Ovary (tissue), 3 donors: ENCODE results near the gene EFEMP2.

Source experiments
- EP300 ChIP-seq: sonication (generic); formaldehyde crosslinking; IDR thresholded peaks from one replicate; pipeline ENCODE4 v1.6.1; 2017; ENCODE audit warnings: antibody characterized with exemption
- POLR2A ChIP-seq: fragments of 450-650 bp; IDR thresholded peaks from one replicate; pipeline ENCODE4 v1.6.1; 2017; ENCODE audit warnings: antibody characterized with exemption, mild to moderate bottlenecking, moderate library complexity
- TF ChIP-seq, protein P1 (sequence below), 3 donors: fragments of 450-650 bp in 2 of 3; fragments of 200-600 bp in 1 of 3; IDR thresholded peaks; one replicate each; pipeline versions ENCODE4 v1.5.1 to v1.8.0; 2016 to 2022; ENCODE audit warnings: antibody characterized with exemption in 3 of 3, mild to moderate bottlenecking in 1 of 3
- donor health status: DM: no; HTN: no; CAD: no.

DNA sequence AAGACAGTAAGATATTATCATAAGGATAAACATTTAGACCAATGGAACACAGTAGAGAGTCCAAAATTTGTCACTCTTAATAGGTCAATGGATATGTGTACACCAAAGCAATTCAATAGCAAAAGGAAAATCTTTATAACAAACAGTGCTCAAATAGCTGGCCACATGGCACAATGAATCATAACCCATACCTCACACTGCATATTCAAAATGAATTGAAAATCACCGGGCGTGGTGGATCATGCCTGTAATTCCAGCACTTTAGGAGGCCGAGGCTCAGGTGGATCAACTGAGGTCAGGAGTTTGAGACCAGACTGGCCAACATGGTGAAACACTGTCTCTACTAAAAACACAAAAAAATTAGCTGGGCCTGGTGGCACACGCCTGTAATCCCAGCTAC, 30.5 kb downstream of the EFEMP2 start:
- TF ChIP-seq, protein P1, sequence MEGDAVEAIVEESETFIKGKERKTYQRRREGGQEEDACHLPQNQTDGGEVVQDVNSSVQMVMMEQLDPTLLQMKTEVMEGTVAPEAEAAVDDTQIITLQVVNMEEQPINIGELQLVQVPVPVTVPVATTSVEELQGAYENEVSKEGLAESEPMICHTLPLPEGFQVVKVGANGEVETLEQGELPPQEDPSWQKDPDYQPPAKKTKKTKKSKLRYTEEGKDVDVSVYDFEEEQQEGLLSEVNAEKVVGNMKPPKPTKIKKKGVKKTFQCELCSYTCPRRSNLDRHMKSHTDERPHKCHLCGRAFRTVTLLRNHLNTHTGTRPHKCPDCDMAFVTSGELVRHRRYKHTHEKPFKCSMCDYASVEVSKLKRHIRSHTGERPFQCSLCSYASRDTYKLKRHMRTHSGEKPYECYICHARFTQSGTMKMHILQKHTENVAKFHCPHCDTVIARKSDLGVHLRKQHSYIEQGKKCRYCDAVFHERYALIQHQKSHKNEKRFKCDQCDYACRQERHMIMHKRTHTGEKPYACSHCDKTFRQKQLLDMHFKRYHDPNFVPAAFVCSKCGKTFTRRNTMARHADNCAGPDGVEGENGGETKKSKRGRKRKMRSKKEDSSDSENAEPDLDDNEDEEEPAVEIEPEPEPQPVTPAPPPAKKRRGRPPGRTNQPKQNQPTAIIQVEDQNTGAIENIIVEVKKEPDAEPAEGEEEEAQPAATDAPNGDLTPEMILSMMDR (IDR thresholded peaks at IDR 0.05): no peak
- no peak for TF ChIP-seq POLR2A
- no peak for TF ChIP-seq EP300
